Measurements from ENCODE around the gene RBKS. TPM values are rescaled to one million over a fixed set of nuclear protein-coding genes. Genes with fewer than 3 reads are reported as not detected.
A peak's percentile ranks its signal among the peaks of the same experiment; 100 is the strongest.

Gene RBKS
- total and polyA plus RNA-seq, 10 donors: 1.00 to 5.1 (median 2.6) TPM

DNA sequence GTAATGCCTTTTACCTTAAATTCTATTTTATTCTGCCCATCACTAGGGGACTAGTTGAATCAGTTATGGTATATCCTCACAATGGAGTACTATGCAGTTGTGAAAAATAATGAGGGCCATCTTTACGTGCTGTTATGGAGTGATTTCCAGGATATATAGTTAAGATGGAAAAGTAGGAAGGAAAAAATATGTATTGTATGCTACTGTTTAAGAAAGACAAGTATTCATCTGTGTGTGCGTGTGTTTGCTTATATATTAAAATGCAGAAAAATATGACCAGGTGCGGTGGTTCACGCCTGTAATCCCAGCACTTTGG lies 151.2 kb downstream of the RBKS start:
- Histone ChIP-seq H3K36me3 (no peaks in the 10 kb centered on the region), H3K27ac (peak overlapping the region in 3 of 8 donors; percentile 73 to 85 (median 84)), H3K4me1 (peaks cover 11 to 47% (median 33%) of the 10 kb centered on the region in 6 donors), H3K27me3 (replicated peaks in 1 of 7) (peaks cover 0 to 13% (median 0%) of the 10 kb centered on the region in 7 donors), H3K4me3 (no peak overlapping the region), H3K9me3 (peaks cover 0 to 8% (median 0%) of the 10 kb centered on the region in 8 donors)
- TF ChIP-seq POLR2A (IDR thresholded peaks at IDR 0.05): no peak
- TF ChIP-seq POLR2AphosphoS5 (IDR thresholded peaks at IDR 0.05): no peak
- TF ChIP-seq, protein P1, sequence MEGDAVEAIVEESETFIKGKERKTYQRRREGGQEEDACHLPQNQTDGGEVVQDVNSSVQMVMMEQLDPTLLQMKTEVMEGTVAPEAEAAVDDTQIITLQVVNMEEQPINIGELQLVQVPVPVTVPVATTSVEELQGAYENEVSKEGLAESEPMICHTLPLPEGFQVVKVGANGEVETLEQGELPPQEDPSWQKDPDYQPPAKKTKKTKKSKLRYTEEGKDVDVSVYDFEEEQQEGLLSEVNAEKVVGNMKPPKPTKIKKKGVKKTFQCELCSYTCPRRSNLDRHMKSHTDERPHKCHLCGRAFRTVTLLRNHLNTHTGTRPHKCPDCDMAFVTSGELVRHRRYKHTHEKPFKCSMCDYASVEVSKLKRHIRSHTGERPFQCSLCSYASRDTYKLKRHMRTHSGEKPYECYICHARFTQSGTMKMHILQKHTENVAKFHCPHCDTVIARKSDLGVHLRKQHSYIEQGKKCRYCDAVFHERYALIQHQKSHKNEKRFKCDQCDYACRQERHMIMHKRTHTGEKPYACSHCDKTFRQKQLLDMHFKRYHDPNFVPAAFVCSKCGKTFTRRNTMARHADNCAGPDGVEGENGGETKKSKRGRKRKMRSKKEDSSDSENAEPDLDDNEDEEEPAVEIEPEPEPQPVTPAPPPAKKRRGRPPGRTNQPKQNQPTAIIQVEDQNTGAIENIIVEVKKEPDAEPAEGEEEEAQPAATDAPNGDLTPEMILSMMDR (IDR thresholded peaks at IDR 0.05 in 8 of 11, conservative IDR thresholded peaks at IDR 0.05 in 3 of 11): no peak
- intact Hi-C loops (cut with DNase I; ENCODE audit: low total_unique reads): no loop called here
- no peak for DNase-seq
- 95 to 98% (median 96%) methylated on average over 4 of the region's 4 CpGs for WGBS, 5 donors

DNA sequence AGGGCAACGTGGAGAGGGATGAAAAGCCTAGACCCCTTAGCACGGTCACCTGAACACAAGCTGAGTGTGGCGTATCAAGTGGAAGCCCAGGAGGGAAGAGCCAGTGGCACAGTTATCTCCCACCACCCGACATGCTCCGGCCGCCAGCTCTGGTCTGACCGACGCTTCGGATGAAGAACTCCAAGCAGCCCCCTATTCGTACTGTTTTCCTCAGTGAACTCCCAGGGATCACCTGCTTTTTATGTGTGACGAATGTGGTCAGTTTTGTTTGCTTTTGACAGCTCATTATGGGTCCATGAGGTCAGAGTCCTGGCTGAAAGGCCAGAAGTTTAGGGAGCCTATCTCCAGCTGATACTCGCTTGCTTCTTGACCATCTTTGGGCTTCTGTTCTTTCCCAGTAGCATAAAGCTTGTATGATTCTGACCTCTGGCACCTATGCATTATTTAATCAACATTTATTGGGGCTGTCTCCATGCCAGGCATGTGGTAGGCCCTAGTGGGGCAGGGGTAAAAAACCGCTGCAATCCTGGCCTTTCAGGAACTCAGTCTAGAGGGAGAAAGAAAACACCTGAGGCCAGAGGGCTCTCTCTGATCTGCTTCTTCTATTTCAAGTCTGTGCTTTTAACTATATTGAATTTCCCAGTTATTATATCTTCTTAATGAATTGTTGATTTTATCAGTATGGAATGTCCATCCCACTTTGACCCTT lies 151.7 kb downstream of the RBKS start:
- H3K36me3 ChIP-seq: no peaks in the 10 kb centered on the region
- H3K27ac ChIP-seq: peak overlapping the region in 7 of 8 donors; percentile 55 to 85 (median 77)
- no peak for DNase-seq
- 88 to 91% (median 89%) methylated on average over 13 of the region's 13 CpGs for WGBS, 5 donors
- H3K4me1 ChIP-seq: peaks cover 11 to 47% (median 33%) of the 10 kb centered on the region in 6 donors
- no peak overlapping the region for H3K4me3 ChIP-seq
- peaks cover 0 to 13% (median 0%) of the 10 kb centered on the region in 7 donors for H3K27me3 ChIP-seq (replicated peaks in 1 of 7)
- H3K9me3 ChIP-seq: peaks cover 0 to 8% (median 0%) of the 10 kb centered on the region in 8 donors
- TF ChIP-seq, protein P1 (IDR thresholded peaks at IDR 0.05 in 8 of 11, conservative IDR thresholded peaks at IDR 0.05 in 3 of 11): no peak
- TF ChIP-seq POLR2A (IDR thresholded peaks at IDR 0.05) (no peak), POLR2AphosphoS5 (IDR thresholded peaks at IDR 0.05) (no peak)
- intact Hi-C loops (cut with DNase I; ENCODE audit: low total_unique reads): no loop called here

DNA sequence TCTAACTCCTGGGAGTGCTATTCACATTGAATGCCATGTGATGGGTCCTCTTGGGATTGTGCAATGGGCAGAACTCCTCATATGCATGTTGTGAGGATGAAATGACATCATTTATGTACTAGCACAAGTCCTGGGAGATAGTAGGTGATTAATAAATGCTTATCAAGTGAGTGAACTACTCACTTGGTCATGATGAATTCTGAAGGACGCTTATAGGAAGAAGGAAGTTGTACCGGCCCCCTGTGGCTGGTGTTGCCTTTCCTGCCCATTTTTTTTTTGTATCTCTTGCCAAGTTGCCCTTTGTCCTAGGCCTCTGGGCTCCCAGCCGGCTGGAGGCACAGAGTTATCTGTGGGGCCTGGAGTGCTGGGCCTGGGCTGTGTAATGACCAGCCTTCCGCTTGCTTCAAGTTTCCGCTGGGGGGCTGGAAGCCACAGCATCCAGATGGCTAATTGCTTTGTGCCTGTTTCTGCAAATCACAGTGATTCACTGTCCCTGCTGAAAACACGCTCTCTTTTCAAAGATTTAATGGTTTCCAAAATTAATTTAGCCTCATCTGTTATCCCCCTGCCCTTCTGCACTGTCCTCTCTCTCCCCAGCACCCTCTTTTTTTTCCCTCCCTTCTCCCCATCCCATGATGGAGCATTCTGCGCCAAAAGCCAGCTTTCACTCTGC lies 152.4 kb downstream of the RBKS start:
- no peaks in the 10 kb centered on the region for H3K36me3 ChIP-seq
- peaks cover 0 to 8% (median 0%) of the 10 kb centered on the region in 8 donors for H3K9me3 ChIP-seq
- no peak overlapping the region for H3K4me3 ChIP-seq
- peak; percentile 82 for DNase-seq
- peaks cover 0 to 13% (median 0%) of the 10 kb centered on the region in 7 donors for H3K27me3 ChIP-seq (replicated peaks in 1 of 7)
- peaks cover 11 to 47% (median 33%) of the 10 kb centered on the region in 6 donors for H3K4me1 ChIP-seq
- peak; percentile 57 to 75 (median 73) for TF ChIP-seq POLR2AphosphoS5 (IDR thresholded peaks at IDR 0.05)
- TF ChIP-seq POLR2A (IDR thresholded peaks at IDR 0.05): no peak
- TF ChIP-seq, protein P1 (IDR thresholded peaks at IDR 0.05 in 8 of 11, conservative IDR thresholded peaks at IDR 0.05 in 3 of 11): peak in 7 of 11 experiments; percentile 9 to 36 (median 23)
- H3K27ac ChIP-seq: peak overlapping the region in 7 of 8 donors; percentile 55 to 85 (median 80)
- intact Hi-C loops (cut with DNase I; ENCODE audit: low total_unique reads): no loop called here
- 53 to 57% (median 54%) methylated on average over 7 of the region's 7 CpGs for WGBS, 5 donors

DNA sequence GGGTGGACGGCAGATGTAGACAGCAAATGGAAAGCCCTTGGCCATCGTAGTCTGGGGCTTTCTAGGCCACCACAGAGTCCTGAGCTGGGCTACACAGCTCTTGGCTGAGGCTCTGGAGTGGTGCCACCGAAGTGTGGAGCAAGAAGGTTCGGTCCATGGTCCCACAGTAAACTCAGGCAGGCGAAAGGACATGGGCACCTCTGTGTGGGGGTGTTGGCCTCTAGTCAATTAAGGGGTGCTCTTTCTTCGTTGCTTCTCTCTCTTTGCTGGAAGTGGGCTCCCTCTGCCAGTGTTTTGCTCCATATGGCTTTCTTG lies 153.3 kb downstream of the RBKS start:
- no peak overlapping the region for H3K4me3 ChIP-seq
- H3K27me3 ChIP-seq (replicated peaks in 1 of 7): peaks cover 0 to 13% (median 0%) of the 10 kb centered on the region in 7 donors
- 84 to 96% (median 92%) methylated on average over 6 of the region's 6 CpGs for WGBS, 5 donors
- DNase-seq: no peak
- peak overlapping the region in 7 of 8 donors; percentile 55 to 85 (median 80) for H3K27ac ChIP-seq
- intact Hi-C loops (cut with DNase I; ENCODE audit: low total_unique reads): no loop called here
- TF ChIP-seq POLR2AphosphoS5 (IDR thresholded peaks at IDR 0.05) (no peak), POLR2A (IDR thresholded peaks at IDR 0.05) (no peak)
- TF ChIP-seq, protein P1 (IDR thresholded peaks at IDR 0.05 in 8 of 11, conservative IDR thresholded peaks at IDR 0.05 in 3 of 11): no peak
- peaks cover 11 to 49% (median 34%) of the 10 kb centered on the region in 6 donors for H3K4me1 ChIP-seq
- peaks cover 0 to 8% (median 0%) of the 10 kb centered on the region in 8 donors for H3K9me3 ChIP-seq
- no peaks in the 10 kb centered on the region for H3K36me3 ChIP-seq

Data from spleen (tissue), 11 donors.